Measurements from ENCODE around the gene MLXIP. TPM values are rescaled to one million over a fixed set of nuclear protein-coding genes. Genes with fewer than 3 reads are reported as not detected.
A peak's percentile ranks its signal among the peaks of the same experiment; 100 is the strongest.

Gene MLXIP
- total RNA-seq, 1 donor from 2014 or later, result 58.8 TPM

DNA sequence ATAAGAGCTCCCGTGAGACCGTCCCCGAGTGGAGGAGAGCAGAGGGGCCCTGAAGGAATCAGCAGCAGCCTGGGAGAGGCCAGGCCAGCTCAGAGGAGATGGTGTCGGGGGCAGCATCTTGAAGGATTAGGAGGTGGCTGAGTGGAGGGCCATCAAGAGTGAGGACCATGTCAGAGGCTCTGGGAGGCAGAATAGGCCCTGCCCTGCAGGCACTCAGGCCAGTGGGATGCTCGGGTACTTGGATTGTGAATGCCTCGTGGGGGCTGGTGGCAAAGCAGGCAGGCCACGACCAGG is 47.7 kb downstream of the MLXIP start:
- DNase-seq (ENCODE audit: low read depth), result no peak

DNA sequence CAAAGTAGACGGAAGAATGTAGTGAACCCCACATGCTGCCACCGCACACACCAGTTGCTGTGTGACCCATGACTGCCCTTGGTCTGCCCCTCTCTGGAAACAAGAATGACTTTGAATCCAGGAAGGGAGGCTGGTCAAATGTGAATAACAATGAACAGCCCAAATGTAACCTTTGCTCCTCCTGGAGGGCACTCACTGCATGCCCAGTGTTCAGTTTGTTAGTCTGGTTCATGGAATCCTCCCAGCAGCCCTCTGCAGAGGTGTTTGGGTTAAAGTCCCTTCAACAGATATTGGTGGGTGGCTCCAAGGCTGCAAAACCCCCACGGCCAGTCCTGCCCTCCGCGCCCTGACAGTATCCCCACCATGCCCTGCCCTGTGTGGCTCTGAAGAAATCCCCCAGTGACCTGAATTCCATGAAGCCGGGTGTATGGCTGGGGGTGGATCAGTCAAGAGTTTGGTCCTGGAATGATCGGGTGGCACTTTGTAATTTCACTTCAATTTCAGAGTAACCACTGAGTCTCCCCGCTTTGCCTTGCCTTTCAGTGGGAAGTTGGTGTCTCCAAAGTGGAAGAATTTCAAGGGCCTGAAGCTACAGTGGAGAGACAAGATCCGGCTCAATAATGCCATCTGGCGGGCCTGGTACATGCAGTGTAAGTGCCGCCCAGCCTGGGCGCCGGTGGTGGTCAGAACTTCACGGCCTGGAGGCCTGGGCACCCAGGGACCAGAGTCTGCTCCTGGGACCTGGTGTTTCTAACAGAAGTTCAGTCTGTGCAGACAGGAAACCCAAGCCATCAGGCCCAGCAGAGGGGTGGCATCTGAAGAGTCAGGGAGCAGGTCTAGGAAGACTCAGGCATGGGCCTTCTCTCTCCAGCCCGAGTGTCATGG is 48.4 kb downstream of the MLXIP start:
- DNase-seq (ENCODE audit: low read depth), result peak; percentile 30

DNA sequence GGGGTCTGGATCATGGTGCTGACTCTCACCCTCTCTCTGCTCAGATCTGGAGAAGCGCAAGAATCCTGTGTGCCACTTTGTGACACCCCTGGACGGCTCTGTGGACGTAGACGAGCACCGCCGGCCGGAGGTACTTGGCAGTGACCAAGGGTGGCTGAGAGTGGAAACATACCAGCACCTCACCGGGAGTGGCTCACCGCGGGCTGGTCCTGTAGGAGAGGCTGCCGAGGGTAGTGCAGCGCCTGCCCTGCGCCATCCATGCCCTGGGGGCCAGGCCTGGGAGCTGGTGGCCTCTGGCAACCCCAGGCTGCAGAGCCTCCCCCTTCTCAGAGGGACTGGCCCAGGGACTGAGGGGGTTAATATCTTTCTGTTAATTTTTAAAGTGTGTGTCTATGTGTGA is 49.3 kb downstream of the MLXIP start:
- DNase-seq (ENCODE audit: low read depth), result no peak

GRCh38 chr12:122128481-122128880 is 49.9 kb downstream of the MLXIP start:
- no peak for DNase-seq (ENCODE audit: low read depth)

DNA sequence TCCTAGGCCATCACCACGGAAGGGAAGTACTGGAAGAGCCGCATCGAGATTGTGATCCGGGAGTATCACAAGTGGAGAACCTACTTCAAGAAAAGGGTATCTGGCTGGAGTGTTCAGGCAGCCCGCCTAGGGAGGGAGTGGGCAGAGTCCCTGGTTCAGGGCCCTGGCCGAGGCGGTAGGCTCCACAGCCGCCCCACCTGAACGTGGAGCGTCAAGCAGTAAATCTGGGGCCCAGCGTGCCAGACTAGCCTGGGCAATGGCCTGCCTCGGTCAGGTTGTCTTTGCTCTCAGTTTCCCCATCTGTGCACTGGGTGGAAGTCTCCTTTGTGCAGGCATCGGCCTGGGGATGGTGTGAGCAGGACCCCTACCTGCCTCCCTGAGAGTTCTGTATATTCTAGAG is 50.6 kb downstream of the MLXIP start:
- no peak for DNase-seq (ENCODE audit: low read depth)

DNA sequence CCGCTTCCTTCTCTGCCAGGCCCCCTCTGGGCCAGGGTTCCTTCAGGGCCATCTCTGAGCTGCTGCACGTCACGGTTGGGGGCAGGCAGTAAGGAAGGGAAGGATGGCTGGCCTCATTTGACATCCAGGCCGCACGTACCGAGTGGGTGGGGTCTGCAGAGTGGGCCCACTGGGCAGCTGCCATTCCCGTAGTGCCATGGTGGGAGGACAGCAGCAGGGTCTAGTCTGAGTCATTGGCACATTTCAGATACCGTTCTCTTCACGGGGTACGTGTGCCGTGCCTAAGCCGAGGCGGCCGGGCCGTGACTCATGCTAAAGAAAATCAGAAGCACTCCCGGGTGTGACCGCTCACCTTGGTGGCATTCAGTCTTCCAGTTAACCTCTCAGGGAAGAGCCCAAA is 51.6 kb downstream of the MLXIP start:
- peak; percentile 79 for DNase-seq (ENCODE audit: low read depth)

- no peak for DNase-seq (ENCODE audit: low read depth)
Measured at GRCh38 chr12:122133192-122133950, 54.8 kb downstream of the MLXIP start.

GRCh38 chr12:122135437-122136031 is 57.0 kb downstream of the MLXIP start:
- DNase-seq (ENCODE audit: low read depth), result no peak

- no peak for DNase-seq (ENCODE audit: low read depth)
Measured at GRCh38 chr12:122137229-122137628, 58.7 kb downstream of the MLXIP start.

DNA sequence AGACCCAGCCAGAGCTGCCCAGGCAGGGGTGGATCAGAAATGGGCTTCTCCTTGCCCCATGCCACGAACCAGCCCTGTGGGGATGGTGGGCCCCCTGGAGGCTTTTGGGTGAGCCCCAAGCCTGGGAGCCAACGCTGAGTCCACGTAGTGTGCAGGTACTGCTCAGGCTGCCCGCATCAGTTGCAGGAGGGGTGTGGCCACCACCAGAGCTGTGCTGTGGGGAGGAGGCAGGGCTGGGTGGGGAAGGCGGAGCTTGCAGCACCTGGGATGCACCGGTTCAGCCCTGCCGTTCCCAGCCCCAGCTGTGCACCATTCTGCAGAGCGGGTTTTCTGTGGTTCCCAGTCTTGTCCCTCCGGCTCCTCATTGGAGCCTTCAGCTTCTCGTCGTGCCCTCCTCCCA is 59.1 kb downstream of the MLXIP start:
- no peak for DNase-seq (ENCODE audit: low read depth)

DNA sequence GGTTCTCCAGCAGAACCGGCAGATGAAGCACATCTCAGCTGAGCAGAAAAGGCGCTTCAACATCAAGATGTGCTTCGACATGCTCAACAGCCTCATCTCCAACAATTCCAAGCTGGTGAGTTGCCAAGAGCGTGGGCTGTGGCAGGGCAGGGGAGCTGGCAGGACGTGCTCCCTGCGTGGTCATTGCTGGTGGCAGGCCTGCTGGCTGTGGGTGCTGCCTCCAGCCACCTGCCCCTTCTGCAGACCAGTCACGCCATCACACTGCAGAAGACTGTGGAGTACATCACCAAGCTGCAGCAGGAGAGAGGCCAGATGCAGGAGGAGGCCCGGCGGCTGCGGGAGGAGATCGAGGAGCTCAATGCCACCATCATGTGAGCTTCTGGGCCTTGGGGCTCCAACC is 59.6 kb downstream of the MLXIP start:
- DNase-seq (ENCODE audit: low read depth), result no peak

- no peak for DNase-seq (ENCODE audit: low read depth)
Measured at GRCh38 chr12:122138616-122139015, 60.1 kb downstream of the MLXIP start.

- no peak for DNase-seq (ENCODE audit: low read depth)
Measured at GRCh38 chr12:122139266-122139665, 60.7 kb downstream of the MLXIP start.

GRCh38 chr12:122139941-122140340 is 61.4 kb downstream of the MLXIP start:
- no peak for DNase-seq (ENCODE audit: low read depth)

DNA sequence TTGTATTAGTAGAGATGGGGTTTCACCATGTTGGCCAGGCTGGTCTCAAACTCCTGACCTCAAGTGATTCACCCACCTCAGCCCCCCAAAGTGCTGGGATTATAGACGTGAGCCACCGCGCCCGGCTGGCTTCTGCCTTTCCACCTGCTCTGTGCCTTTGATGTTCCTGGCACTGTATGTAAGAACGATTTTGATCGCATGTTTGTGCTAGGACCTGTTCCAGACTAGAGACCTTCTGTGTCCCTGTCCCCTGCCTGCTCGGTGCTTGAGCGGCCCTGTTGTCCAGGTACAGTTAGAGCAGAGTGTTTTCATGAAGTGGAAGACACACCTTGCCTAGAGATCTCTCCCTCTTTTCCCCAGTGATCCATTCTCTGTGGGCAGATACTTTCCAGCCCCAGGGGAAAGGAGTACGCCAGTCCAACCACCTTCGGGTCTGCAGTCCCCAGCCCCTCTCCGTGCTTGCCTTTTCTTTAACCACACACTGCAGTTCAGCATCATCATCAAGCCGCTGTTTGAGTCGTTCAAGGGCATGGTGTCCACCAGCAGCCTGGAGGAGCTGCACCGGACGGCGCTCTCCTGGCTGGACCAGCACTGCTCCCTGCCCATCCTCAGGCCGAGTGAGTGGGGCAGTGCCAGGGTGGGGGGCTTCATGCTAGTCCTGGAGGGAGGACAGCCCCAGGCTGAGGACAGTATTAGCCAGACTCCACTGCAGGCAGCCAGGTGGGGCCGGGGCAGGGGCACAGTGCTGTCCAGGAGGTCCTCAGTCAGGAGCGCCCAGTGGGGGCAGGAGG is 62.1 kb downstream of the MLXIP start:
- no peak for DNase-seq (ENCODE audit: low read depth)

DNA sequence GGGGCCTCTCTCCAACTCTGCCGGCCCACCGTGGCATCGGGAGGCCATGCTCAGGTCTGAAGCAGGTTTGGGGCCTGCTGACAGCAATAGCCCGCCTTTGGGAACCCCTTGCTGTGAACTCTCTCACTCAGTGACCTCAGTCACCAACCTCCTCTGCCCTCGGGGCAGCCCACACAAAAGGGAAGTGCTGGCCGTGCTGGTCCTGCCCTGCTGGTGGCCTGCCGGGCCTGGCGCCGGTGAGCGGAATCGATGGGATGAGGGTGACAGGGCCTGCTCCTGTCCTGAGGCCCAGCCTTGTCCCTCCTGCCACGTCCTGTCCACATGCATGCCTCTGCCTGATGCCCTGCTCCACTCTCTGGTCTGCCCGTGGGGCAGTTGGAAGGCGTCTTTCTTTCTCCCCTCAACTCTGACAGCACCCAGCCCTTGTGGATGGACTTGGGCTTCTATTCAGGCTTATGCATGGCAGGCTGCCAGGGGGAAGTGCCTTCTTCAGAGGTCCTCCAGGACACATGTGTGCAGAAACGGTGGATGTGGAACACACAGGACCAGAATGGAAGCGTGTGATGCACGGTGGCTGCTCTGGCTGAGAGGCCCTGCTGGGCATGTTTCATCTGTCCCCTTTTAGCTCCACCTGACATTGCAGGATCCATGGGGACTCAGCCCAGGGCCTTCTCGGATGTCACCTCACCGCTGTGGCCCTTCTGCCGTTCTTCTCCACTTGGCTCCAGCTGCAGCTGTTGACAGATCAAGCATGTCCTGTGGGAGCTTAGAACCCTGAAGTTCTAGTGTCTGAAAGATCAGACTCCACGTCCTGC is 63.6 kb downstream of the MLXIP start:
- DNase-seq (ENCODE audit: low read depth), result no peak

DNA sequence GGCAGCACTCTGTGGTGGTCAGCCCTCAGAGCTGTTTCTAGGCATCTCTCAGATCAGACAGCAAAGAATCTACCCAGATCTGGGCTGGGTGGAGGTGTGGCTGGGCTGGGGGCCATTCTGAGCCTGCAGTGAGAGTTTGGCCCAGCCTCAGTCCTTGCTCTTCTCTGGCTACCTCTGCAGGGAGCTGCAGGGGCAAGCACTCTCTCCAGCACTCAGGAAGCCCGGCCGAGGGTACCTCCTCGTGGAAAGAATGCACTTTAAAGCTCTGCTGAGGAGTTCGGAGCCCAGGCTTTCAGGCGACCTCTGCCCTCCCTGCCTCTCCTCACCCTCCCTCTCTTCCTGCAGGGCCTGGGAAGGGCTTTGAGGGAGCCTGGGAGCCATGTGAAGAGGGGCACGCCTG is 64.3 kb downstream of the MLXIP start:
- no peak for DNase-seq (ENCODE audit: low read depth)

DNA sequence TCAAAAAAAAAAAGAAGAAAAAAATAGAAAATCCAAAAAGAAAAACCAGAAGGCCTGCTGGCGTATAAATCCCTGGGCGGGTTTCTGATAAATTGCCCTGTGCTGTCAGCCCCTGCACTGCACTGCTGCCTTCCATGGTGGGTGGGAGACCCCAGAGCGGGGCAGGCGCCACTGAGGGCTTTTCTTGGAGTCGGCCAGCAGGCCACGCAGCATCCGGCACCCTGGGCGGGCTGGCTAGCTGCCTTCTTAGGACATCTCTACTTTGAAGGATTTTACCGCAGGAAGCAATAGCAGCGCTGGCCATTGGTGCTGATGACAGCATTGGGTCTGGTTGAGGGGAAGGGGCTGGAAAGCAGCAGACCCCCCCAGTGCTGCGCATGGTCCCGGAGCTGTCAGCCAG is 66.3 kb downstream of the MLXIP start:
- no peak for DNase-seq (ENCODE audit: low read depth)

- DNase-seq (ENCODE audit: low read depth), result no peak
Measured at GRCh38 chr12:122145505-122146330, 67.2 kb downstream of the MLXIP start.

DNA sequence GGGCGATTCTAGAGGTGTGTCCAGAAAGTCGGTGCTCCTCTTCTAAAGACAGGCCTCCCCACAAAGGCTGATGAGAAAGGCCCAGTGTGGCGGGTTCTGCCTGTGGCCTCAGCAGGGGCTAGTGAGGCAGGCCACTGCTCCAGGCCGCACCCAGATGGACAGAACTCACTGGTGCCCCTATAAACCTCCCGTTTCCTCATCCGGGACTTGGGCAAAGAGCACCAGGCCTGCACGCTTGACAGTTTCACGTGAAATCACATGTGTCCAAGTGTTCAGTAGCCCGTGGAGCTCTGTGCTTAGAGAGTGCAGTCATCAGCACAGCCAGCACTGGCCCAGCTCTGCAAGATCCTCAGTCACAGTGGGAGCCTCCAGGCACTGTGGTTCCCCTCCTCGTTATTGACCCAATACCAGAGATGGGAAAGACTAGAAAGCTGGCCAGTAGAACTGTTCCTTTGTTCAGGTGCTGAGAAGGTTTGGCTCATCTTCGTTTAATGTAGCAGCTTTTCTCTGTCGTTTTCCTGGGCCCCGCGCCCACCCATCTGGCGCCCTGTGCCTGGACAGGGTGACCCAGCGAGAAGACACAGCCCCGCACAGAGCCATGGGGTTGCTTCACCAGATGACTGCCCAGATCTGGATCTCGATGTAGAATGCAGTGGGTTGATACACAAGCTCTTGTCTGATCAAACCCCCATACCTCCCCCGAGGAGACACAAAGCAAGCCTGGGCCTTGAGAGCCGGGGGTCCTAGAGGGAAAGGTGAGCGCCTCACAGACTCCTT is 69.1 kb downstream of the MLXIP start:
- DNase-seq (ENCODE audit: low read depth), result peak; percentile 37
